GM03348 (cell line): ENCODE measurements around the gene PCDH17.

Experiments
- DNase-seq: peaks from one replicate; pipeline ENCODE4 v3.0.0; 2012; ENCODE audit warnings: low spot score

Gene PCDH17

GRCh38 chr13:57734306-57734705 is 102.8 kb downstream of the PCDH17 start:
- no peak for DNase-seq

GRCh38 chr13:57739089-57739488 is 107.5 kb downstream of the PCDH17 start:
- DNase-seq: no peak

- no peak for DNase-seq
Measured at GRCh38 chr13:57739543-57740190, 108.1 kb downstream of the PCDH17 start.

GRCh38 chr13:57740719-57741118 is 109.2 kb downstream of the PCDH17 start:
- DNase-seq: no peak

GRCh38 chr13:57748096-57748495 is 116.6 kb downstream of the PCDH17 start:
- DNase-seq: no peak

- DNase-seq: no peak
Measured at GRCh38 chr13:57760951-57761350, 129.4 kb downstream of the PCDH17 start.

GRCh38 chr13:57763689-57764088 is 132.1 kb downstream of the PCDH17 start:
- DNase-seq: no peak
